AG04450 (cell line): ENCODE measurements around the gene DPYD. TPM values are rescaled to one million over a fixed set of nuclear protein-coding genes. Genes with fewer than 3 reads are reported as not detected.

ENCODE experiments used
- CTCF ChIA-PET: fragments of 300-600, 350-600 bp; formaldehyde crosslinking; extraction: SDS; loops from one replicate; lab custom pipeline; 2022; ENCODE audit warnings: antibody characterized with exemption, inconsistent platforms; lab: Charles Lee
- POLR2A ChIA-PET: fragments of 350-600 bp; formaldehyde crosslinking; extraction: SDS; loops from one replicate; lab custom pipeline; 2021; ENCODE audit warnings: antibody characterized with exemption, inconsistent platforms; lab: Yijun Ruan, JAX
- DNase-seq: peaks from one replicate; pipeline ENCODE4 v3.0.0-alpha.2; 2011; ENCODE audit warnings: low read depth, low spot score
- H3K27ac ChIP-seq: one replicate; pipeline ENCODE4 v1.5.1; 2012; ENCODE audit warnings: low read depth, low read length, control low read depth
- H3K27me3 ChIP-seq: one replicate; pipeline ENCODE4 v1.6.0; 2012; ENCODE audit warnings: low read length; ENCODE audit not compliant: control insufficient read depth, insufficient read depth
- H3K4me3 ChIP-seq: 2 replicates; pipeline ENCODE4 v1.5.1; 2011; ENCODE audit warnings: mild to moderate bottlenecking, low read depth, low read length, control low read depth
- H3K9me3 ChIP-seq: 2 replicates; pipeline ENCODE4 v1.5.1; 2012; ENCODE audit warnings: low read length; ENCODE audit not compliant: control insufficient read depth, insufficient read depth
- polyA plus RNA-seq: library from polyadenylated mRNA; depleted of rRNA; stranded (reverse); fragments of >200 nt; gene quantifications from 2 replicates; pipeline ENCODE4 v1.2.3, GENCODE V29; 2011
- TF ChIP-seq, protein P1 (sequence below): IDR thresholded peaks from 2 replicates; pipeline ENCODE4 v1.5.1; 2011; ENCODE audit warnings: low read depth, low read length, control low read depth, inconsistent platforms

DPYD gene
- polyA plus RNA-seq, 1 experiment: 21.4 TPM

GRCh38 chr1:97832481-97832880 lies 88.4 kb downstream of the DPYD start:
- POLR2A ChIA-PET: no interaction called here

GRCh38 chr1:97827887-97828286 lies 92.9 kb downstream of the DPYD start:
- no peak overlapping the region for H3K27ac ChIP-seq
- ChIA-PET POLR2A (no interaction called here), CTCF (interaction anchor here (1.2 kb wide), 1 partner anchor 640 kb away, joined by 6 read pairs; no protein-coding TSS in a partner anchor)
- no peak overlapping the region for H3K4me3 ChIP-seq
- no peak for DNase-seq
- H3K9me3 ChIP-seq: no peaks in the 10 kb centered on the region
- H3K27me3 ChIP-seq: no peaks in the 10 kb centered on the region
- TF ChIP-seq, protein P1, sequence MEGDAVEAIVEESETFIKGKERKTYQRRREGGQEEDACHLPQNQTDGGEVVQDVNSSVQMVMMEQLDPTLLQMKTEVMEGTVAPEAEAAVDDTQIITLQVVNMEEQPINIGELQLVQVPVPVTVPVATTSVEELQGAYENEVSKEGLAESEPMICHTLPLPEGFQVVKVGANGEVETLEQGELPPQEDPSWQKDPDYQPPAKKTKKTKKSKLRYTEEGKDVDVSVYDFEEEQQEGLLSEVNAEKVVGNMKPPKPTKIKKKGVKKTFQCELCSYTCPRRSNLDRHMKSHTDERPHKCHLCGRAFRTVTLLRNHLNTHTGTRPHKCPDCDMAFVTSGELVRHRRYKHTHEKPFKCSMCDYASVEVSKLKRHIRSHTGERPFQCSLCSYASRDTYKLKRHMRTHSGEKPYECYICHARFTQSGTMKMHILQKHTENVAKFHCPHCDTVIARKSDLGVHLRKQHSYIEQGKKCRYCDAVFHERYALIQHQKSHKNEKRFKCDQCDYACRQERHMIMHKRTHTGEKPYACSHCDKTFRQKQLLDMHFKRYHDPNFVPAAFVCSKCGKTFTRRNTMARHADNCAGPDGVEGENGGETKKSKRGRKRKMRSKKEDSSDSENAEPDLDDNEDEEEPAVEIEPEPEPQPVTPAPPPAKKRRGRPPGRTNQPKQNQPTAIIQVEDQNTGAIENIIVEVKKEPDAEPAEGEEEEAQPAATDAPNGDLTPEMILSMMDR: no peak

More at GRCh38 chr1:97832481-97832880, 88.4 kb downstream of the DPYD start:
- H3K9me3 ChIP-seq: no peaks in the 10 kb centered on the region
- TF ChIP-seq, protein P1: no peak
- no peak for DNase-seq
- CTCF ChIA-PET: interaction anchor here (0.6 kb wide), 1 partner anchor 865 kb away, joined by 4 read pairs; no protein-coding TSS in a partner anchor
- no peak overlapping the region for H3K27ac ChIP-seq
- H3K4me3 ChIP-seq: no peak overlapping the region
- no peaks in the 10 kb centered on the region for H3K27me3 ChIP-seq

DNA sequence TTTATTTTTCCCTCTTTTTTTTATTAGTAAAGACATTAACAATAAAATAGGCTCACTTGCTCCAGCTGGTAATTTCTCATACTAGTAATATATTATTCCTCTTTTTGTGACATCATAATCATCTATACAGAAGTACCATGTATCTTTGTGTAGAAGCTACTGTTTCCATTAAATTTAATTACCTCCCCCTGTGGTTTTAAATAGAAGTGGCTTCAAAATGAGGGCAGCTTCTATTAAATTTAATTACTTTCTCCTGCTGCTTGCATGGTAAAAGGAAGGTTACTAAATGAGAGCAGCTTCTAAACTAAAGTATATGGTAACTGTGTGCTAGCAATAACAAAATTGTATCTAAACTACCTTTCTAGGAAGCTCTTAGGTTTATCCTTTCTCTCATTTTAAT lies 94.0 kb downstream of the DPYD start:
- Histone ChIP-seq H3K27ac (no peak overlapping the region), H3K9me3 (no peaks in the 10 kb centered on the region), H3K27me3 (no peaks in the 10 kb centered on the region), H3K4me3 (no peak overlapping the region)
- POLR2A ChIA-PET: no interaction called here
- CTCF ChIA-PET: interaction anchor here (1.2 kb wide), 1 partner anchor 224 kb away, joined by 4 read pairs; no protein-coding TSS in a partner anchor
- no peak for DNase-seq
- TF ChIP-seq, protein P1: no peak

- TF ChIP-seq, protein P1: no peak
- Histone ChIP-seq H3K4me3 (no peak overlapping the region), H3K27me3 (no peaks in the 10 kb centered on the region), H3K9me3 (no peaks in the 10 kb centered on the region), H3K27ac (no peak overlapping the region)
- DNase-seq: no peak
- ChIA-PET POLR2A (no interaction called here), CTCF (interaction anchor here (1.7 kb wide), 1 partner anchor 643 kb away, joined by 5 read pairs; no protein-coding TSS in a partner anchor)
These were observed 96.2 kb downstream of the DPYD start for GRCh38 chr1:97824624-97825023.

- no peaks in the 10 kb centered on the region for H3K9me3 ChIP-seq
- ChIA-PET POLR2A (no interaction called here), CTCF (interaction anchor here (1.1 to 1.7 kb wide), 3 partner anchors 580 to 686 kb away, joined by 4 to 5 read pairs (median 4); no protein-coding TSS in a partner anchor)
- no peaks in the 10 kb centered on the region for H3K27me3 ChIP-seq
- no peak for DNase-seq
- TF ChIP-seq, protein P1: no peak
- H3K4me3 ChIP-seq: no peak overlapping the region
- no peak overlapping the region for H3K27ac ChIP-seq
These were observed 96.6 kb downstream of the DPYD start for GRCh38 chr1:97824200-97824599.
